KG1 (cell line): ENCODE data around the gene IFT27.

Experiments used
- DNase-seq: peaks from one replicate; lab custom pipeline; 2025; lab: John Stamatoyannopoulos, UW

The IFT27 gene

GRCh38 chr22:36775964-36776669 lies at the start of gene IFT27:
Gene IFT27 (minus strand): TSS chr22:36776119. CDS start chr22:36775707, 412 bp downstream.
- peak; percentile 95 for DNase-seq

GRCh38 chr22:36824655-36825054 lies 48.7 kb upstream of the IFT27 start:
- no peak for DNase-seq

GRCh38 chr22:36823186-36823839 lies 47.4 kb upstream of the IFT27 start:
- DNase-seq: no peak

GRCh38 chr22:36822581-36822980 lies 46.7 kb upstream of the IFT27 start:
- DNase-seq: no peak

GRCh38 chr22:36819112-36819511 lies 43.2 kb upstream of the IFT27 start:
- no peak for DNase-seq

- no peak for DNase-seq
Measured at GRCh38 chr22:36818010-36818642, 42.2 kb upstream of the IFT27 start.

GRCh38 chr22:36817525-36817848 lies 41.6 kb upstream of the IFT27 start:
- no peak for DNase-seq

GRCh38 chr22:36816636-36817524 lies 41.0 kb upstream of the IFT27 start, which contains the start of gene PVALB:
Gene PVALB (minus strand): TSS chr22:36817035. CDS start chr22:36817005, 30 bp downstream.
- DNase-seq: no peak

- DNase-seq: no peak
Measured at GRCh38 chr22:36816339-36816635, 40.4 kb upstream of the IFT27 start.

- DNase-seq: no peak
Measured at GRCh38 chr22:36815558-36816338, 39.8 kb upstream of the IFT27 start.

- DNase-seq: no peak
Measured at GRCh38 chr22:36814801-36815200, 38.9 kb upstream of the IFT27 start.

- no peak for DNase-seq
Measured at GRCh38 chr22:36811094-36811800, 35.3 kb upstream of the IFT27 start.

GRCh38 chr22:36809351-36809750 lies 33.4 kb upstream of the IFT27 start:
- DNase-seq: no peak

- no peak for DNase-seq
Measured at GRCh38 chr22:36808721-36809344, 32.9 kb upstream of the IFT27 start.

- no peak for DNase-seq
Measured at GRCh38 chr22:36807627-36808026, 31.7 kb upstream of the IFT27 start.

GRCh38 chr22:36806835-36807234 lies 30.9 kb upstream of the IFT27 start:
- no peak for DNase-seq

- DNase-seq: no peak
Measured at GRCh38 chr22:36803358-36803757, 27.4 kb upstream of the IFT27 start.

- no peak for DNase-seq
Measured at GRCh38 chr22:36798674-36799066, 22.8 kb upstream of the IFT27 start.

GRCh38 chr22:36797911-36798673 lies 22.2 kb upstream of the IFT27 start:
- no peak for DNase-seq

GRCh38 chr22:36797374-36797773 lies 21.5 kb upstream of the IFT27 start:
- no peak for DNase-seq
